Loucy (cell line): ENCODE data around the gene KIR3DL3.
"Not testable (repeated sequence)": the region's sequence is repeated elsewhere in the genome, so short reads cannot be mapped to it uniquely, and the experiment has no call there.

ENCODE experiments used
- CTCF ChIP-seq: fragments of 200-600 bp; sonication (generic); conservative IDR thresholded peaks from 2 replicates; pipeline ENCODE4 v1.5.1; 2014; ENCODE audit warnings: mild to moderate bottlenecking, antibody characterized with exemption, low read length
- EZH2phosphoT487 ChIP-seq: fragments of 200-600 bp; IDR thresholded peaks from 2 replicates; pipeline ENCODE4 v1.6.1; 2018; ENCODE audit warnings: antibody characterized with exemption, mild to moderate bottlenecking, moderate library complexity, borderline replicate concordance

- TF ChIP-seq CTCF, EZH2phosphoT487: not testable (repeated sequence)
Measured at GRCh38 chr19:54778896-54779295, 54.7 kb downstream of the KIR3DL3 start.
